Stimulated activated CD4-positive, alpha-beta T cell treated with anti-CD3 and anti-CD28 coated beads, Interleukin-12 subunit alpha, Interleukin-12 subunit beta, amount 100 ng/mL, for 48 hours (primary cell): Measurements from ENCODE around the gene INSYN2B.

Experiments
- DNase-seq, 3 donors: peaks; one replicate each; pipeline ENCODE4 v3.0.0-alpha.2; 2020; ENCODE audit warnings: low read depth in 2 of 3, low spot score in 1 of 3

The INSYN2B gene

GRCh38 chr5:169980418-169981053 lies at the start of gene INSYN2B:
Gene INSYN2B (minus strand): TSS chr5:169980495. CDS start chr5:169883898, 96,597 bp downstream.
- DNase-seq, result peak in 2 of 3 donors; percentile 16 to 18

- no peak for DNase-seq
These were observed 47.8 kb upstream of the INSYN2B start for GRCh38 chr5:170028124-170028523.

DNA sequence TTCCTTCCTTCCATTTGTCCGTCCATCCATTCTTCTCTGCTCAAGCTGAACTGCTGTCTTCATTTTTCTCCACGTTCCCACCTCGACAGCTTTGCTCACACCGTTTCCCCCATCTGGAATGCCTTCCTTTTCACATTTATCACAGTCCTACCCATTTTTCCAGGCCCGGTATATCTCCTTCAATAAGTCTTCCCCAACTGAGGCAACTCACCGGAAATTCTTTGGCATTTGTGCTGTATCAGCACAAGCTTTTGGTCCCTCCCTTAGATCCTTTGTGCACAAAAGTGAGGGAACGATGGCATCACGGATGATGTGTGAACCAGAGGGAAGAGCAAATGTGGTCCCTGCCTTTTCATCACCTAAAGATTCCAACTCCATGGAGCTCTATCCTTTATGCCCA lies 45.6 kb upstream of the INSYN2B start:
- no peak for DNase-seq

DNA sequence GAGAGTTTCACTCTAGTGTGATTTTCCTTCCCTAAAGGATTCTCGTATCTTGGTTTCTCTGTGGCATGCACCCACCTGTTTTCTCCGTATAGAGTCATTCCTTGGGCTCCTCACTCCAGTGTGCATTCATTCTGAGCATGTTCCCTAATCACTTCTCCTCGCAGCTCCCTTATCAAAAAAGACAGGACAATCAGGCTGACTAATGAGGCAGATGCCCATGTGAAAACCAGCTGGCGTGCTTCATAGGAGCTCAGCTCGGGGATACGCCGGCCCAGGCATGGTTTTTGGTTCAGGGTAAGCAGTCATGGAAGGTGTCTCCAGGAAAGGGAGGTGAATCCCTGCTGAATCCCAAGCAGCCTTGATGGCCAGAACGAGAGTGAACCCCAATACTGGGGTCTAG lies 41.2 kb upstream of the INSYN2B start:
- DNase-seq, result no peak

DNA sequence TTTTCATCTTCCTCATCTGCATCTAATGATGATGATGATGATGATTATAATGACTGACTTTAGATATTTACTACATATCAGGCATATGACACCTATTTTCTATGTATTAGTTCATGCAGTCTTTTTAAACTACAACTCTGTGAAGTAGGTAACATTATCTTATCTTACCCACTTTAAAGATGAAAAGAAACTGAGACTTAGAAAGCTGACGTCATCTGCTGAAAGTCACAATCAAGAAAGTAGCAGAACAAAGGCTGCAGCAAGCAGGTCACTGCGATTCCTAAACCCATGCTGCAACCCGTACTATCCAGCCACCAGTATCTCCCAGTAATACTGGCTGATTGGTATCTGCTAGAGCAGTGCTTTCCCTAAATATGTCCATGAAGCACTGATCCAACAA lies 40.1 kb upstream of the INSYN2B start:
- no peak for DNase-seq

GRCh38 chr5:170012622-170013021 lies 32.3 kb upstream of the INSYN2B start:
- no peak for DNase-seq

DNA sequence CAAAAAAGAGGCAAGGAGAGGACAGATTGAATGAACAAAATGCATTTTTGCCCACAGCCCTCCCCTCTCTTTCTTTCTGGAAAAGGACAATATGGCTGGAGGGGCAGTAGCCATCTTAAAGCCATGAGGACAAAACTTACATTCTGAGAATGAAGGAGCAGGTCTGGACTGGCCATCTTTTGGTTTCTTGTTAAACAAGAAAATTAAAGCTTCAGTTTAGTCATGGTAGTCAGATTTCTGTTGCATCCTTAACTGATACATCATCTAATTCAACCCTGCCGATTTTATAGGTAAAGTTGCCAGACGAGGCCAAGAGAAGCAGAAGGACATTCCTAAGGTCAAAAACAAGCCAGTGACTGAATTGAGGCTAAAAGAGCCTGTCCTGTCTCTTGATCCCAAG lies 31.5 kb upstream of the INSYN2B start:
- no peak for DNase-seq

DNA sequence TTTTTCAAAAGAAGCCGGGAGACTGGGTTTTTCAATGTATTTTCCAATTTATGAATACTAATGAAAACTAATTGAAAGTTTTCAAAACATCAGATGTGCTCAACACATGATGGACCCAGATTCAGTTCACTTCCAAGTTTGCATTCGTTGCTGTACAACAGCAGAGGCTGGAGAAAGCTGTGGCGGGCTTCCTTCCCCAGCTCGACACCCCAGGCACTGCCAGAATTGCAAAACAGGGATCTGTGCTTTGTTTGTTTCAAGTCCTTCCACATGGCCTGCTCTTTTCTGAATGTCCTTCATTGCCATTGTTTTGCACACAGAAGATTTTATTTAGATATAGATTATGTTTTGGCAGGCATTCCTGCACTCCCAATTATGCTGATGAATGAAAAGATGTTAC lies 30.3 kb upstream of the INSYN2B start:
- DNase-seq, result no peak

GRCh38 chr5:170008376-170008775 lies 28.1 kb upstream of the INSYN2B start:
- no peak for DNase-seq

DNA sequence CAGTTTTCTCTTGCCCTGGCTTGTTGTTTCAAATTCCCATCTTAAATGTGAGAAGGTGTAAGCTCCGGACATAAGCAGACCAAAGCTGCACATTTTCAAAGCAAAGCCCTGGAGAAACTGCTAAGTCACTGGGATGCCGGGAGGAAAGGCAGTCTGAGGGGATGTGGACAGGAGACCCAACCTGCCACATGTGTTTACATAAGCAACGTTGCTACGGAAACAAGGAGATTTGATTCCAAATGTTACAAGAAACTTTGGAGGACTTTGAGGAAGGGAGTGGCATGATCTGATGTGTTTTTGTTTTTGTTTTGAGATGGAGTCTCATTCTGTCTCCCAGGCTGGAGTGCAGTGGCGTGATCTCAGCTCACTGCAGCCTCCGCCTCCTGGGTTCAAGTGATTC lies 25.7 kb upstream of the INSYN2B start:
- DNase-seq, result no peak

DNA sequence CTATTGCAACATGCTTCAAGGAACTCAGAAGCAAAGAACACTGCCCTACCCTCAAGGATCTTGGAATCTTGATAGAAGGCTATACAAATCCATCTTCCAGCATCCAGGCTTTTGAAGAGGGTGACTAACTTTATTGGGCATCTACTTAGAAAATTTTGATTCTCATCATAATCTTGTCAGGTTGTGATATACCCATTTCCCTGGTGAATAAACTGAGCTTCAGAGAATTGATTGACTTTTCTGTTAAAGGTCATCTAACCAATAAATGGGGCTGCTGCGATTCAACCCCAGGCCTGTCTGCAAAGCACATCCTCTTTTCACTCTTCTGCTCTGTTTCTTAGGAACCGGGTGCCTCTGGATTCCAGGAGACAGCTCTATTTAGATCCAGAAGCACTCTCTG lies 19.9 kb upstream of the INSYN2B start:
- no peak for DNase-seq

DNA sequence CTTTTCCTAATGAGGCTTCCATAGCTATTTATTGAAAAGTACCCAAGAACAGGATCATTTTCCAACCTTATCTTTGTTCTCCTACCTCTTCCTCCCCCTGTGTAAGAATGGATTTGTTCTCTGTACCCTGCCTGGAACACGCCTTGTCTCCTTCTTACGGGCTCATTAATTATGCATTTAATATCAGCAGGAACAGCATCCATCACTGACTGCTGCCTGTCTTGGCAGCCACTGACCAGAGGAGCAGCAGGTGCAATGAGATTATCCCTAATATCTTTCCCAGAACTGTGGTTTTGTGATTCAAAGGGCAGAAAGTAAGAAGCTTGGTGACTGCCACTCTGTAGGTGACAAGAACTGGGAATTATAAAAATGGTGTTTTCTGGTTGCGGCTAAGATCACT lies 19.3 kb upstream of the INSYN2B start:
- no peak for DNase-seq

DNA sequence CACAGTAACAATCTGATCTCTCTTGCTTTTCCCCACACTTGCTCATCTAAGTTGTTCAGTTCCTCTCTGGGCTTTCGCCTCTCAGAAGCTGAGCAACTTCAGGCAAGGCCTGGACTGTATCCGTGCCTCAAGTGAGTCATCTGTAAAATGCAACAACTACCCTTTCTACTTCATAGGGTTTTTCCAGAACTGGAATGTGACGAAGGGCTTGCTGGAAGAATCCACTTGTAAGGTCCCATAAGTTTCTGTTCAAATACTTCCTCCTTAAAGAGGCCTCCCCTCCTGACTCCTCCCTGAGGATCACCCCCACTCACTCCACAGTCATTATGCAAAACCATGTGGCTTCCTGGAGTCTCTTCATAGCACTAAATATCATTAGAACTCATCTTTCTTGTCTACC lies 17.5 kb upstream of the INSYN2B start:
- no peak for DNase-seq

DNA sequence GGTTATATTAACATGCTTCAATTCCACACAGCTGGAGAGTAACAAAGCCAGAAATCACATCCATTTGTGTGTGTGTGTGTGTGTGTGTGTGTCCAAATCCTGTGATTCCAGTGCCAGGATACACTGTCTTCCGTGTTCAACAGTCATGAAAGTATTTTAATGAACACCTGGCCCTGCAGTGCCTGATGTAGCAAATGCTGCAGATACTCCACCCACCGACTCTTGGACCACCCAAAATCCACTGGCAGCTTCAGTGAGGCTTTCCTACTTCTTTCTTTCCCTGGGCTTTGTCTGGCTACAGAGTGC lies 13.1 kb upstream of the INSYN2B start:
- DNase-seq, result no peak

GRCh38 chr5:169992789-169993484 lies 12.6 kb upstream of the INSYN2B start:
- no peak for DNase-seq

DNA sequence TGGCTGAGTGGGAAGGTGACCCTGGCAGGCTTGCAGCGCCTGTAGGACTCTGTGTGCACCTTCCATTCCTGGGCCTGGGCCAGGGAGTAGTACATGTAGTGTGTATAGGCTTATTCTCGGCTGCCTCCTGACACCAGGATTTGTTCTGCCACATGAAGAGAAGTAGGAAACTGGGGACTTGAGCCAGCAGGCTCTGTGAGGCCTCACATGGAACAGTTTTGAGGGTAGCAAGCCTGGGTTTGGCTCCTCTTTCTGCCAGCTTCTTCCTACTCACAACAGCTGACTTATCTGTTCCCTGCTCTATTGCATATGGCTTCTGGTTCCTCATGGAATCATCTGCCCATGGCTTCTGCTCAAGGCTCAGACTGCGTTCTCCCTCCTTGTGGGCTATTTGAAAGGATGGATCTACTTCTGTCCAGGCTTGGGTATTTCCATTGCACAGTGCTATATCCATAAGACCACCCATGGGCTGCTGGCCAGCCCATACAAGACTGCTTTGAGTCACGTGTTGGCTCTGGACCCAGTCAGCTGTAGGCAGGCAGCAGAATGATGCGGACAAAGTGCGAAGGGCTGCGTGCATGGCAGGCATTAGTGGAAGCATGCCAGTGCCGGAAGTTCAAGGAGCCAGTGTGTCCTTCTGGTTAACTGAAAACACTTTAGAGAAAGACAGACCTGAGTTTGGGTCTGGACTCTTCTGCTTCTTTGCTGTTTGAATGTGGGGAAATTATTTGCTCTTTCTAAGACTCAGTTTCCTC lies 11.0 kb upstream of the INSYN2B start:
- DNase-seq, result no peak

- no peak for DNase-seq
These were observed 9.1 kb upstream of the INSYN2B start for GRCh38 chr5:169989365-169989764.

GRCh38 chr5:169988947-169989346 lies 8.7 kb upstream of the INSYN2B start:
- DNase-seq, result no peak

DNA sequence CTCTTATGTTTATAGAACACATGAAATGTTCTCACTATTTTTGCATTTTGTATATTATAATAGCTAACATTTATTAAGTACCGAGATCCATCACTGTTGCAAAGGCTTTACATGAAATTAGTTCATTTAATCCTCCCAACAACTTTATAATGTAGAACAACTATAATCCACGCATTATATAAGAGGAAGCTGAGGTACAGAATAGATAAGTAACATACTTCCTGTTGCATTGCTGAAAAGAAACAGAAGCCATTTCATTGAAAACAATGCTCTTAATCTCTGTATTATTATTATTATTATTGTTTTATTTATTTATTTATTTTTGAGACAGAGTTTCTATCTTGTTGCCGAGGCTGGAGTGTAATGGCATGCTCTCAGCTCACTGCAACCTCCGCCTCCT lies 7.9 kb upstream of the INSYN2B start:
- DNase-seq, result no peak

DNA sequence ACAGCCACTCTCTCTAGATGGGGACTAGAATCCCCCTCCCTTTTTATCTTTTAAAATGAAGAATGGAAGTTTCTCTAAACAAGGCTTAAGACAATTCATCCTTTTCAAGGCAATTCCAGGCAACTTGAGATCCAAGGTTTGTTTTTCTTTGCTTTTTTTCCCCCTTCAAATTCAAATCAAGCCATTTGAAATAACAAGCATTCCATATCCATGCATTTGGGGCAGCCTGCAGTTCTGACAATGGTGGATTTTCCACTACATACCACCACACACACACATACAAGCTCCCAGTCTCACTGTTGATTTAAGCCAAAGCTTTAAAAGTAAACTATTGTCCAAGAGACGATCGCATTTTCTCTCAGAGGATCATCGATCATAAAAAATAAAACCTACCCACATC lies 424 bp downstream of the INSYN2B start:
- no peak for DNase-seq

- no peak for DNase-seq
These were observed 1.6 kb downstream of the INSYN2B start for GRCh38 chr5:169978714-169979113.

- DNase-seq, result no peak
These were observed 6.0 kb downstream of the INSYN2B start for GRCh38 chr5:169974121-169974770.
